ENCODE data around the gene BICDL2.

DNA sequence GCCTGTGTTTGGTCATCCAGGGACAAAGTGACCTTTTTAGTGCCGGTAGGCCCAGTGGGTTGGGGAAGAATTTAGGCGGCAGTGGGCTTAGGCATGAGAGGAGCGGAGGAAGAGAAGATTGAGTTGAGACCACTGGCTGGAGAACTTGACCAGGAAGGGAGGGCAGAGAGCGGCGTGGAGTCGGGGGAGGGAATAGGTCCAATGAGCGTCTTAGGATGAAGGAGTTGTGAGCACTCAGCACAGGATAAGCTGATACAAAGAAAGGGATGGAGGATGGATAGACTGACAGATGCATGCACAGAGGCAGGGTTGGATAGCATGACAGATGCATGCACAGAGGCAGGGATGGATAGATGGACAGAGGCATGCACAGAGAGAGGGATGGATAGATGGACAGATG is 36.7 kb upstream of the BICDL2 start:
- TF ChIP-seq, protein P1, sequence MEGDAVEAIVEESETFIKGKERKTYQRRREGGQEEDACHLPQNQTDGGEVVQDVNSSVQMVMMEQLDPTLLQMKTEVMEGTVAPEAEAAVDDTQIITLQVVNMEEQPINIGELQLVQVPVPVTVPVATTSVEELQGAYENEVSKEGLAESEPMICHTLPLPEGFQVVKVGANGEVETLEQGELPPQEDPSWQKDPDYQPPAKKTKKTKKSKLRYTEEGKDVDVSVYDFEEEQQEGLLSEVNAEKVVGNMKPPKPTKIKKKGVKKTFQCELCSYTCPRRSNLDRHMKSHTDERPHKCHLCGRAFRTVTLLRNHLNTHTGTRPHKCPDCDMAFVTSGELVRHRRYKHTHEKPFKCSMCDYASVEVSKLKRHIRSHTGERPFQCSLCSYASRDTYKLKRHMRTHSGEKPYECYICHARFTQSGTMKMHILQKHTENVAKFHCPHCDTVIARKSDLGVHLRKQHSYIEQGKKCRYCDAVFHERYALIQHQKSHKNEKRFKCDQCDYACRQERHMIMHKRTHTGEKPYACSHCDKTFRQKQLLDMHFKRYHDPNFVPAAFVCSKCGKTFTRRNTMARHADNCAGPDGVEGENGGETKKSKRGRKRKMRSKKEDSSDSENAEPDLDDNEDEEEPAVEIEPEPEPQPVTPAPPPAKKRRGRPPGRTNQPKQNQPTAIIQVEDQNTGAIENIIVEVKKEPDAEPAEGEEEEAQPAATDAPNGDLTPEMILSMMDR (IDR thresholded peaks at IDR 0.05) = no peak
- no peak for TF ChIP-seq POLR2A (IDR thresholded peaks at IDR 0.05)

Data from testis (tissue), 2 donors.